Gastroesophageal sphincter (tissue), 3 donors: ENCODE measurements around the gene CWF19L1.

Source experiments
- CTCF ChIP-seq, 4 experiments: fragments of 200-600 bp in 2 of 4; fragments of 450-650 bp in 2 of 4; sonication (generic) in 1 of 4; IDR thresholded peaks; one replicate each; pipeline ENCODE4 v1.5.1; 2017 to 2019; ENCODE audit warnings: antibody characterized with exemption in 4 of 4, mild to moderate bottlenecking in 2 of 4, moderate library complexity in 2 of 4
- POLR2A ChIP-seq, 2 donors: fragments of 450-650 bp; IDR thresholded peaks; one replicate each; pipeline ENCODE4 v1.6.1; 2017; ENCODE audit warnings: antibody characterized with exemption in 2 of 2, mild to moderate bottlenecking in 2 of 2, moderate library complexity in 1 of 2
- POLR2AphosphoS5 ChIP-seq: sonication (generic); formaldehyde crosslinking; IDR thresholded peaks from one replicate; pipeline ENCODE4 v1.6.1; 2017; ENCODE audit warnings: antibody characterized with exemption

- TF ChIP-seq CTCF (IDR thresholded peaks at IDR 0.05): no peak
- no peak for TF ChIP-seq POLR2A (IDR thresholded peaks at IDR 0.05)
- TF ChIP-seq POLR2AphosphoS5: no peak
Observed at GRCh38 chr10:100194711-100195110, 72.7 kb downstream of the CWF19L1 start.
